ENCODE measurements around the gene COMMD1.
"Not testable (repeated sequence)": the region's sequence is repeated elsewhere in the genome, so short reads cannot be mapped to it uniquely, and the experiment has no call there.

The COMMD1 gene

DNA sequence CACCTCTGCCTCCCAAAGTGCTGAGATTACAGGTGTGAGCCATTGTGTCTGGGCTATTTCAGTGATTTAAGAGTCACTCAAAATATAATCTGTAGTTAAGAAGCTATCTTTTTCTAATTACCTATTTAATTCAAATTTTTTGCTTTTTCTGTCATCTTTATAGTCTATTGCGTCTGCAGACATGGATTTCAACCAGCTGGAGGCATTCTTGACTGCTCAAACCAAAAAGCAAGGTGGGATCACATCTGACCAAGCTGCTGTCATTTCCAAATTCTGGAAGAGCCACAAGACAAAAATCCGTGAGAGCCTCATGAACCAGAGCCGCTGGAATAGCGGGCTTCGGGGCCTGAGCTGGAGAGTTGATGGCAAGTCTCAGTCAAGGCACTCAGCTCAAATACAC, 95.1 kb downstream of the COMMD1 start:
- no peaks in the 10 kb centered on the region for H3K27me3 ChIP-seq (ENCODE audit: low read length)
- H3K9ac ChIP-seq (ENCODE audit: low read length), result no peak overlapping the region
- H3K79me2 ChIP-seq (ENCODE audit: insufficient read depth, low read length), result no peaks in the 10 kb centered on the region
- no peak overlapping the region for H3K27ac ChIP-seq (ENCODE audit: low read depth, low read length)
- no peaks in the 10 kb centered on the region for H4K20me1 ChIP-seq (ENCODE audit: low read depth, low read length)
- no peaks in the 10 kb centered on the region for H3K9me2 ChIP-seq (replicated peaks; ENCODE audit: insufficient read depth, low read length)
- H2AFZ ChIP-seq (ENCODE audit: low read depth, low read length, severe bottlenecking), result no peak overlapping the region
- no peaks in the 10 kb centered on the region for H3F3A ChIP-seq (ENCODE audit: insufficient read depth)
- TF ChIP-seq, protein P1, sequence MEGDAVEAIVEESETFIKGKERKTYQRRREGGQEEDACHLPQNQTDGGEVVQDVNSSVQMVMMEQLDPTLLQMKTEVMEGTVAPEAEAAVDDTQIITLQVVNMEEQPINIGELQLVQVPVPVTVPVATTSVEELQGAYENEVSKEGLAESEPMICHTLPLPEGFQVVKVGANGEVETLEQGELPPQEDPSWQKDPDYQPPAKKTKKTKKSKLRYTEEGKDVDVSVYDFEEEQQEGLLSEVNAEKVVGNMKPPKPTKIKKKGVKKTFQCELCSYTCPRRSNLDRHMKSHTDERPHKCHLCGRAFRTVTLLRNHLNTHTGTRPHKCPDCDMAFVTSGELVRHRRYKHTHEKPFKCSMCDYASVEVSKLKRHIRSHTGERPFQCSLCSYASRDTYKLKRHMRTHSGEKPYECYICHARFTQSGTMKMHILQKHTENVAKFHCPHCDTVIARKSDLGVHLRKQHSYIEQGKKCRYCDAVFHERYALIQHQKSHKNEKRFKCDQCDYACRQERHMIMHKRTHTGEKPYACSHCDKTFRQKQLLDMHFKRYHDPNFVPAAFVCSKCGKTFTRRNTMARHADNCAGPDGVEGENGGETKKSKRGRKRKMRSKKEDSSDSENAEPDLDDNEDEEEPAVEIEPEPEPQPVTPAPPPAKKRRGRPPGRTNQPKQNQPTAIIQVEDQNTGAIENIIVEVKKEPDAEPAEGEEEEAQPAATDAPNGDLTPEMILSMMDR (IDR thresholded peaks at IDR 0.05; ENCODE audit: insufficient read depth, low read length, poor library complexity, severe bottlenecking), result no peak
- no peak for TF ChIP-seq EZH2phosphoT487 (conservative IDR thresholded peaks at IDR 0.05; ENCODE audit: low read length)
- no peaks in the 10 kb centered on the region for H3K36me3 ChIP-seq (ENCODE audit: low read length)
- H3K9me3 ChIP-seq (ENCODE audit: insufficient read depth, low read length), result no peaks in the 10 kb centered on the region
- H3K4me2 ChIP-seq (ENCODE audit: low read depth, low read length, poor library complexity, severe bottlenecking), result no peak overlapping the region
- no peak overlapping the region for H3K4me3 ChIP-seq (ENCODE audit: insufficient read depth, low read length, poor library complexity, severe bottlenecking)

- no peaks in the 10 kb centered on the region for H3K79me2 ChIP-seq (ENCODE audit: insufficient read depth, low read length)
- peaks cover under 1% of the 10 kb centered on the region; the same call in 1 of the 2 replicates for H3F3A ChIP-seq (ENCODE audit: insufficient read depth)
- H4K20me1 ChIP-seq (ENCODE audit: low read depth, low read length), result no peaks in the 10 kb centered on the region
- H2AFZ ChIP-seq (ENCODE audit: low read depth, low read length, severe bottlenecking), result no peak overlapping the region
- H3K36me3 ChIP-seq (ENCODE audit: low read length), result no peaks in the 10 kb centered on the region
- no peak overlapping the region for H3K27ac ChIP-seq (ENCODE audit: low read depth, low read length)
- no peak overlapping the region for H3K9ac ChIP-seq (ENCODE audit: low read length)
- TF ChIP-seq EZH2phosphoT487 (conservative IDR thresholded peaks at IDR 0.05; ENCODE audit: low read length), result no peak
- H3K4me3 ChIP-seq (ENCODE audit: insufficient read depth, low read length, poor library complexity, severe bottlenecking), result no peak overlapping the region
- no peaks in the 10 kb centered on the region for H3K9me2 ChIP-seq (replicated peaks; ENCODE audit: insufficient read depth, low read length)
- no peaks in the 10 kb centered on the region for H3K9me3 ChIP-seq (ENCODE audit: insufficient read depth, low read length)
- no peak overlapping the region for H3K4me2 ChIP-seq (ENCODE audit: low read depth, low read length, poor library complexity, severe bottlenecking)
- H3K27me3 ChIP-seq (ENCODE audit: low read length), result no peaks in the 10 kb centered on the region
Measured at GRCh38 chr2:62001431-62001830, 96.0 kb downstream of the COMMD1 start.

DNA sequence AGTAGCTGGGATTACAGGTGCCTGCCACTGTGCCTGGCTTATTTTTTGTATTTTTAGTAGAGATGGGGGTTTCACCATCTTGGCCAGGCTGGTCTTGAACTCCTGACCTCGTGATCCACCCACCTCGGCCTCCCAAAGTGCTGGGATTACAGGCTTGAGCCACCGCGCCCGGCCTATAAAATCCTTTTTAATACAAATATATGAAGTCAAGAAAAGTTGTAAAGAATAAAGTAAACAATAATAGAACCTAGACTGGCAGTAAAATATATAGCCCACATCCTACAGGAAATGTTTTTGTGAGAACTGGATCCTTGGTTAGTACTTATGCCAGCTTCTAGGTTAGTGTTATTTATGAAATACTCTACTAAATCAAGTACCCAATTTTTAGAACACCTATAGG, 99.0 kb downstream of the COMMD1 start:
- not testable (repeated sequence) for H3K27ac ChIP-seq (ENCODE audit: low read depth, low read length); H3K9ac ChIP-seq (ENCODE audit: low read length); H3K79me2 ChIP-seq (ENCODE audit: insufficient read depth, low read length); H3K27me3 ChIP-seq (ENCODE audit: low read length); H3F3A ChIP-seq (ENCODE audit: insufficient read depth); H3K4me2 ChIP-seq (ENCODE audit: low read depth, low read length, poor library complexity, severe bottlenecking); H3K9me3 ChIP-seq (ENCODE audit: insufficient read depth, low read length); H3K9me2 ChIP-seq (replicated peaks; ENCODE audit: insufficient read depth, low read length); H2AFZ ChIP-seq (ENCODE audit: low read depth, low read length, severe bottlenecking); H4K20me1 ChIP-seq (ENCODE audit: low read depth, low read length); H3K36me3 ChIP-seq (ENCODE audit: low read length); H3K4me3 ChIP-seq (ENCODE audit: insufficient read depth, low read length, poor library complexity, severe bottlenecking)

- no peaks in the 10 kb centered on the region for H3K9me3 ChIP-seq (ENCODE audit: insufficient read depth, low read length)
- H3K9me2 ChIP-seq (replicated peaks; ENCODE audit: insufficient read depth, low read length), result no peaks in the 10 kb centered on the region
- H3K79me2 ChIP-seq (ENCODE audit: insufficient read depth, low read length), result no peaks in the 10 kb centered on the region
- H2AFZ ChIP-seq (ENCODE audit: low read depth, low read length, severe bottlenecking), result no peak overlapping the region
- H3K4me2 ChIP-seq (ENCODE audit: low read depth, low read length, poor library complexity, severe bottlenecking), result no peak overlapping the region
- TF ChIP-seq, protein P1 (IDR thresholded peaks at IDR 0.05; ENCODE audit: insufficient read depth, low read length, poor library complexity, severe bottlenecking), result no peak
- TF ChIP-seq EZH2phosphoT487 (conservative IDR thresholded peaks at IDR 0.05; ENCODE audit: low read length), result no peak
- no peak overlapping the region for H3K27ac ChIP-seq (ENCODE audit: low read depth, low read length)
- H3K27me3 ChIP-seq (ENCODE audit: low read length), result no peaks in the 10 kb centered on the region
- H4K20me1 ChIP-seq (ENCODE audit: low read depth, low read length), result no peaks in the 10 kb centered on the region
- H3K36me3 ChIP-seq (ENCODE audit: low read length), result no peaks in the 10 kb centered on the region
- peaks cover 5% of the 10 kb centered on the region; the same call in 1 of the 2 replicates for H3F3A ChIP-seq (ENCODE audit: insufficient read depth)
- no peak overlapping the region for H3K9ac ChIP-seq (ENCODE audit: low read length)
- H3K4me3 ChIP-seq (ENCODE audit: insufficient read depth, low read length, poor library complexity, severe bottlenecking), result no peak overlapping the region
Measured at GRCh38 chr2:62007555-62007954, 102.1 kb downstream of the COMMD1 start.

Data from SU-DHL-6 (cell line).